ENCODE measurements around the gene FFAR1. TPM values are rescaled to one million over a fixed set of nuclear protein-coding genes. Genes with fewer than 3 reads are reported as not detected.

FFAR1 gene
- total and polyA plus RNA-seq, 2 donors (not counting 3 experiments of a cell fraction or from before 2014, with no cell fraction given) = not detected

- H3K4me2 ChIP-seq (ENCODE audit: insufficient read depth, low read length) = no peak overlapping the region
- TF ChIP-seq GATA2 (IDR thresholded peaks at IDR 0.05; ENCODE audit: insufficient read depth, insufficient read length, low read depth, low read length) (no peak), JUN (IDR thresholded peaks at IDR 0.05; ENCODE audit: borderline replicate concordance, insufficient read depth, insufficient read length, low read depth) (no peak), POLR2AphosphoS5 (IDR thresholded peaks at IDR 0.05; ENCODE audit: insufficient read depth, low read depth, low read length) (no peak), MAX (IDR thresholded peaks at IDR 0.05; ENCODE audit: insufficient read depth, insufficient read length) (no peak), POLR2A (IDR thresholded peaks at IDR 0.05; ENCODE audit: low read depth, low read length) (no peak), EZH2 (IDR thresholded peaks at IDR 0.05; ENCODE audit: borderline replicate concordance, low read depth, low read length, severe bottlenecking) (no peak), MYC (IDR thresholded peaks at IDR 0.05; ENCODE audit: low read depth, low read length) (no peak), CTCF (IDR thresholded peaks at IDR 0.05; ENCODE audit: extremely low read depth in 1 of 2, insufficient read depth in 1 of 2, low read depth in 1 of 2, low read length in 2 of 2) (no peak), FOS (IDR thresholded peaks at IDR 0.05; ENCODE audit: borderline replicate concordance, insufficient read depth, low read length) (no peak)
- intact Hi-C loops (cut with micrococcal nuclease) = no loop called here
- no peaks in the 10 kb centered on the region for H3K79me2 ChIP-seq (ENCODE audit: control insufficient read depth, insufficient read depth, low read length)
- no peak overlapping the region for H3K4me3 ChIP-seq (replicated peaks in 1 of 3; ENCODE audit: insufficient read depth in 1 of 3, low read depth in 1 of 3, low read length in 3 of 3)
- no peak overlapping the region for H2AFZ ChIP-seq (ENCODE audit: low read depth, low read length)
- no peak for FAIRE-seq
- no peak overlapping the region for H3K27ac ChIP-seq (ENCODE audit: insufficient read depth, low read depth, low read length)
- H3K9ac ChIP-seq (replicated peaks; ENCODE audit: extremely low read depth, insufficient read depth, low read length) = no peak overlapping the region
- H3K36me3 ChIP-seq (ENCODE audit: control insufficient read depth in 2 of 2, extremely low read depth in 1 of 2, insufficient read depth in 2 of 2, low read length in 2 of 2) = no peaks in the 10 kb centered on the region
- no peaks in the 10 kb centered on the region for H3K9me1 ChIP-seq (replicated peaks; ENCODE audit: control insufficient read depth, extremely low read depth, insufficient read depth, low read length)
- dilution Hi-C loops (cut with MboI; ENCODE audit: extremely low pct_ligation_motif_present, low sequenced_read_pairs) = no loop called here
- H4K20me1 ChIP-seq (replicated peaks; ENCODE audit: control insufficient read depth, extremely low read depth, insufficient read depth, low read length) = no peaks in the 10 kb centered on the region
- no peaks in the 10 kb centered on the region for H3K4me1 ChIP-seq (ENCODE audit: control insufficient read depth, extremely low read depth, insufficient read depth, low read length)
- CTCF ChIA-PET = no interaction called here
- no peaks in the 10 kb centered on the region for H3K27me3 ChIP-seq (ENCODE audit: control insufficient read depth in 2 of 2, insufficient read depth in 2 of 2, low read length in 2 of 2)
- BruUV-seq (replicated peaks) = no TSS peak
- POLR2A ChIA-PET = no interaction called here
- H3K9me3 ChIP-seq (replicated peaks; ENCODE audit: control insufficient read depth, insufficient read depth, low read length) = no peaks in the 10 kb centered on the region
- no peak for DNase-seq (ENCODE audit: low read depth, low spot score)
Measured at GRCh38 chr19:35380450-35381124, 32.9 kb downstream of the FFAR1 start.
